Epithelial cell of esophagus (primary cell): ENCODE data around the gene TFB2M.

Experiments used
- DNase-seq: peaks from one replicate; pipeline ENCODE4 v3.0.0; 2010; ENCODE audit warnings: low read depth
- H3K4me3 ChIP-seq: 2 replicates; pipeline ENCODE4 v1.5.1; 2011; ENCODE audit warnings: mild to moderate bottlenecking, low read length, control low read depth
- TF ChIP-seq, protein P1 (sequence below): IDR thresholded peaks from 2 replicates; pipeline ENCODE4 v1.5.1; 2011; ENCODE audit warnings: low read depth, mild to moderate bottlenecking, low read length, control low read depth, inconsistent platforms; ENCODE audit not compliant: insufficient read depth; ENCODE audit errors: missing control alignments

Gene TFB2M

DNA sequence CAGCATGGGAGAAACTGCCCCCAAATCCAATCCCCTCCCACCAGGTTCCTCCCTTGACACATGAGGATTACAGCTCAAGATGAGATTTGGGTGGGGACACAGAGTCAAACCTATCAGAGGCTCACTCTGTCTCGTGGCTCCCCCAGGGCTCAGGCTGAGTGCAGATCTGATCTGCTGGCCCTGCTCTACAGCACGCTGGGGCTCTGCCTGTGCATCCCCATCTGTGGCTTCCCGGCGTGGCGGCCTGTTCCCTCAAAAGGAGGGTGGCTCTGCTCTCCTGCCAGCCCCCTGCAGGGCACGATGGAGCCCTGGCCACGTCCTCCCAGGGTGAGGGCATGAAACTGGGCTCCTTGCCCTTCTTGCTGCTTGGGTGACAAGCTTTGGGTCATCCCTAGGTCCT is 39.1 kb downstream of the TFB2M start:
- H3K4me3 ChIP-seq = no peak overlapping the region
- DNase-seq = no peak
- TF ChIP-seq, protein P1, sequence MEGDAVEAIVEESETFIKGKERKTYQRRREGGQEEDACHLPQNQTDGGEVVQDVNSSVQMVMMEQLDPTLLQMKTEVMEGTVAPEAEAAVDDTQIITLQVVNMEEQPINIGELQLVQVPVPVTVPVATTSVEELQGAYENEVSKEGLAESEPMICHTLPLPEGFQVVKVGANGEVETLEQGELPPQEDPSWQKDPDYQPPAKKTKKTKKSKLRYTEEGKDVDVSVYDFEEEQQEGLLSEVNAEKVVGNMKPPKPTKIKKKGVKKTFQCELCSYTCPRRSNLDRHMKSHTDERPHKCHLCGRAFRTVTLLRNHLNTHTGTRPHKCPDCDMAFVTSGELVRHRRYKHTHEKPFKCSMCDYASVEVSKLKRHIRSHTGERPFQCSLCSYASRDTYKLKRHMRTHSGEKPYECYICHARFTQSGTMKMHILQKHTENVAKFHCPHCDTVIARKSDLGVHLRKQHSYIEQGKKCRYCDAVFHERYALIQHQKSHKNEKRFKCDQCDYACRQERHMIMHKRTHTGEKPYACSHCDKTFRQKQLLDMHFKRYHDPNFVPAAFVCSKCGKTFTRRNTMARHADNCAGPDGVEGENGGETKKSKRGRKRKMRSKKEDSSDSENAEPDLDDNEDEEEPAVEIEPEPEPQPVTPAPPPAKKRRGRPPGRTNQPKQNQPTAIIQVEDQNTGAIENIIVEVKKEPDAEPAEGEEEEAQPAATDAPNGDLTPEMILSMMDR = no peak

DNA sequence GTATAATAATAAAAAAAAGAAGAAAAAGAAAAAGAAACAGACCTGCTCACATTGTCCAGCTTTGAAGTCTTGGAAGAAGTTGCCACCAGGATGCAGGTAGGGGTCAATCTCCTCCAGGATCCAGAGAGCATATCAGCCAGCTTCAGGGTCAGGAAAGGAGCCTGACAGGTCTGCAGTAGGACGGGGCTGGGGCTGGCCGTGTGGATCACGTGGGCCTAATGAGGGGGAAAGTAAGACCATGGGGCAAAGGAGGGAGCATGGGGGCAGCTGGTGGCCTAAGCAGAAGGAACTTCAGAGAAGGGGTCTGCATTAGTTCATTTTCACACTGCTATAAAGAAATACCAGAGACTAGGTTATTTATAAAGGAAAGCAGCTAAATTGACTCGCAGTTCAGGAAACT is 39.7 kb downstream of the TFB2M start:
- TF ChIP-seq, protein P1 = no peak
- no peak overlapping the region for H3K4me3 ChIP-seq
- DNase-seq = no peak

DNA sequence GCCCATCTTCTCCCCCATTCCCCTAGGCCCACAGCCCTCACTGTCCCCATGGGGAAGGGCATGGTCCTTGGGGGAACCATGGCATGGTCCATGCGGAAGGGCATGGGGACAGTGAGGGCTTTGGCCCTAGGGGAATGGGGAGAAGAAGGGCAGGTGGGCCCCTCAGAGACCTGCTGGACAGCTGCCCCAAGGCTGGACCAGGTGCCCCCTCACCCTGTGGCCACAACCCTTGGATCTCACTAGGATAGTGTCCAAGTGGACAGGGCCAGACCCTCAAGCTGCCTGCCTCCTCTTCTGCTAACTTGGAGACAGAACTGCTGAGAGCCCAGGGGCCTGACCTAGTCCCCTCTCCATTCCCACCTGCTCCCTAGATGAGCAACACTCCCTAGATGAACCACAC is 46.5 kb downstream of the TFB2M start:
- no peak overlapping the region for H3K4me3 ChIP-seq
- TF ChIP-seq, protein P1 = no peak
- no peak for DNase-seq

DNA sequence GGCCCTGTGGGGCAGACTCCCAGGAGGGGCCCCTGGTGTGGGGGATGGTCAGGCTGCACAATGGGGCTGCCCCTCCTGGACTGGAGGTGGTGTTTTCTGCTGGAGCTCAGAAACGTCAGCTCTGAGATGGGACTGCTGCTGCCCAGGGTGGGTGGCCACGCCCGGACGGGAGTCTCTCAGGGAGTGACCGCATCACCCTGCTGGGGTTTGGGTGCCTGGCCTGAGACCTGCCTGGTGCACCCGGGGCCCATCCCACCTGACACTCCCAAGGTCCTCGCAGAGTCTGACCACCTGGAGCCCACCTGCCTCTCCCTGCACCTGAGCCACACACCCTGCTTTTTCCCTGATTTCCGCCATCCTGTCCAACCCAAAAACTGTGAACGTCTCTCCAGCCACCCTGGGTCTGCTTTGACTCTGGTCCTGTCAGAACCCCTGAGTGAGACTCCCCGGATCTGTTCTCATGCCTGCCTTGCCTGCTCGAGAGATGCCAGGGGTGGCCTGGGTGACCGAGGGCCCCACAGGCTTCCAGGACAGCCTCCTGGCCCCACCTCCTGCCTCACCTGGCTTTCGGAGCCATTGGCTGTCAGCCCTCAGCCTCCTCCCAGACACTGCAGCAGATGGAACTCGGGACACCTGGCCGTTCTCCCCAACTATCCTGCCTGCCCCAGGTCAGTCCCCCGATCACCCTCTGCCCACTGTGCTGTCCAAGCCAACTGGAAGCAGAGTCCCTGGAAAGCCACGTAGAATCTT is 47.4 kb downstream of the TFB2M start:
- TF ChIP-seq, protein P1 = no peak
- H3K4me3 ChIP-seq = no peak overlapping the region
- DNase-seq = no peak

DNA sequence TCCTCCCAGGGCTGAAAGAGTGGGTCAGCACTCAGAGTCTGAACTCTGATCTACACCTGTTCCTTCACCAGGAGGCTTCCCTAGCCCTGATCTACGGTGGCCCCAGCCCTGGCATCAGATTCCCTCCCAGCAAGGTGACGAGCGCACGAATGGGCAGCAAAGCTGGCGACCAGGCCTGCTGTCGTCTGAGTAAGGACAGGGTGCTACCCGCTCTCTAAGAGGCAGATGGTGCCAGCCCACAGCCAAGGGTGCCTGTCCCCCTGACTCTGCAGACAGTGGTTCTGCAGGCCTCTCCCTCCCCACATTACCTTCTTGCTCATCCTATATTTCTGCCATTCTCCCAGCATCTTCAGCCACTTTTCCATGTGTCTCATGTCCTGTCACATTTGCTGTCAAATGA is 48.7 kb downstream of the TFB2M start:
- no peak for DNase-seq
- H3K4me3 ChIP-seq = no peak overlapping the region
- TF ChIP-seq, protein P1 = no peak

DNA sequence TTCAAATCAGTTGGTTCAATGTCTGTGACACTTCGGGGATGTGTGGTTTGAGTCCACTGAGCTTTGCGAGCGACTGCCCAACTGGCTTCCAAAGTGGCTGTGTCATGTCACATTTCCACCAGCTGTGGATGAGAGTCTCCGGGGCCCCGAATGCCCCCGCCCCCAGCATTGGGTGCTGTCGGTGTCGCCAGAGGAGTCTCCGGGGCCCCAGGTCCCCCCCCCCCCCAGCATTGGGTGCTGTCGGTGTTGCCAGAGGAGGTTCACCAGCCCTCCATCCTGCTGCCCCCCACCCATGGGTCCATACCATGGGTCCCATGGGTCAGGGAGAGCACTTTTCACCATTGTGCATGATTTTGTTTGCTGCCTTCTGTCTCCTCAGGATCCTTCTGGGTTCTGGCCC is 49.9 kb downstream of the TFB2M start:
- TF ChIP-seq, protein P1 = no peak
- H3K4me3 ChIP-seq = no peak overlapping the region
- no peak for DNase-seq
